PC-9 (cell line): Measurements from ENCODE around the gene TET2.

ENCODE experiments used
- CTCF ChIP-seq: fragments of 200-600 bp; sonication (generic); conservative IDR thresholded peaks from 2 replicates; pipeline ENCODE4 v1.6.1; 2017; ENCODE audit warnings: mixed run types, antibody characterized with exemption, mild to moderate bottlenecking, moderate library complexity
- EZH2 ChIP-seq: fragments of 200-600 bp; sonication (generic); IDR thresholded peaks from 2 replicates; pipeline ENCODE4 v1.8.0; 2017; ENCODE audit warnings: antibody characterized with exemption, low read depth

GRCh38 chr4:105181259-105181658 is 34.6 kb downstream of the TET2 start:
- no peak for TF ChIP-seq CTCF
- no peak for TF ChIP-seq EZH2
